Islet precursor cell (in vitro differentiated cells): ENCODE results near the gene EMP1.

Experiments
- DNase-seq: peaks from one replicate; pipeline ENCODE4 v3.0.0-alpha.2; 2018

Gene EMP1, protein sequence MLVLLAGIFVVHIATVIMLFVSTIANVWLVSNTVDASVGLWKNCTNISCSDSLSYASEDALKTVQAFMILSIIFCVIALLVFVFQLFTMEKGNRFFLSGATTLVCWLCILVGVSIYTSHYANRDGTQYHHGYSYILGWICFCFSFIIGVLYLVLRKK

DNA sequence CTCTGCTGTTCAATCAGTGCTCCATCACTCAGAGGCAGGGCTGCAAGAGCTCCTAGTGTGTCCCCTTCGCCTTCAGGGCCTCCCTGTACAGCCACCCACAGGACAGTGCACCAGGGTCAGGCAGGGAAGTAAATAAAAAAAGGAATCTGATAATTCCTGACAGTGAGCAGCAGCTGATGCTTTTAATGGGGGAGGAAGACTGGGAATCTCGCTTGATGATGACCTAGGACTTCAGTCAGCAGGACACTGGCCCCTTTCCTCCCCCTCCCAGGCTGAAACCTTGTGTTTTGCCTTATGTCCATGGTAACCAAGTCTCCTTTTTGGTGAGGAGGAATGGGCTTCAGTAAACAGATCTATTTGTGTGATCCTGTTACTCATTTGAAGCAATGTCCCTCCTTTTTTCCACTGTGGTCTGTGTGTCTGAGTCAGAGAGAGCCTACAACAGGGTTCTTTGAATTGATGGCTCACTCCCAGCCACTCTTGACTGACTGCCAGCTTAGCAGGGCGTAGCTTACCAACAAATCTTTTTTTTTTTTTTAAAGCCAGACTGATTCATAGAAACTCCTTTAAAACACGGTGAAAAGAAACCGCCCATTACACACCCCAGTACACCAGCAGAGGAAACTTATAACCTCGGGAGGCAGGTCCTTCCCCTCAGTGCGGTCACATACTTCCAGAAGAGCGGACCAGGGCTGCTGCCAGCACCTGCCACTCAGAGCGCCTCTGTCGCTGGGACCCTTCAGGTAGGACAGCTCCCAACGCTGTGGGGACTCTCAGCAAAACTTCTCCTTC is at the start of gene EMP1:
TSS of gene EMP1 (plus strand) at position 597 of the 792 bp plus-strand sequence. CDS start 14,785 bp downstream, outside the sequence.
- peak; percentile 95 for DNase-seq

DNA sequence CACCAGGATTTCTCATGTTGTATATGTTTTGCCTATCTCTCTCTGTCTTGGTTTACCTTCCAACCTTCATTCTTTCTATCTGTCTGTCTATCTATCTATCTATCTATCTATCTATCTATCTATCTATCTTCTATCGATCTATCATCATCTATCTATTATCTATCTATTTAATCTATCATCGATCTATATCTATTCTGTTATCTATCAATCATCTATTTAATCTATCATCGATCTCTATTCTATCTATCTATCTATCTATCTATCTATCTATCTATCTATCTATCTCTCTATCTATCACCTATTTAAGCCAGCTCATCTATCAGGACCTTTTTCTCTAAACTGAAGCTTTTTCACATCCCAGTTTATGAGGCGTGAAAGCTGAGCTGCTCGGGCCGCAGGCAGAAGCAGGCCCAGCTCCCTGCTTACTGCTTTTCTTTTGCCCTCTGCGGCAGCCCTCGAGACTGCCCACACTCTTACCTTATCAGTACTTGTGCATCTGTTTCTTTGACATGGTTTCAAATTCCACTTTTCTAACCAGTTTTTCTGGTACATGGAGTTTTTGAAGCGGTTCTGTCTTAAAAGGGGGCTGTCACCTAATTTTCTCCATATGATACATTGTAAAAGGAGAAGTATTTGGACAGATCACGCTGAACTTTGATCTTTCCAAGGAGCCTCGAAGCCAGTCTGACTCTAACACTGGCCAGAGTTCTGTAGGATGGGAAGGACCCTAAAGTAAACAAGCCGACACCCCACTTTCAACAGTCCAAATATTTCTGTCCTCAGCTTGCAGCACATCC is 48.6 kb upstream of the EMP1 start:
- peak; percentile 78 for DNase-seq

DNA sequence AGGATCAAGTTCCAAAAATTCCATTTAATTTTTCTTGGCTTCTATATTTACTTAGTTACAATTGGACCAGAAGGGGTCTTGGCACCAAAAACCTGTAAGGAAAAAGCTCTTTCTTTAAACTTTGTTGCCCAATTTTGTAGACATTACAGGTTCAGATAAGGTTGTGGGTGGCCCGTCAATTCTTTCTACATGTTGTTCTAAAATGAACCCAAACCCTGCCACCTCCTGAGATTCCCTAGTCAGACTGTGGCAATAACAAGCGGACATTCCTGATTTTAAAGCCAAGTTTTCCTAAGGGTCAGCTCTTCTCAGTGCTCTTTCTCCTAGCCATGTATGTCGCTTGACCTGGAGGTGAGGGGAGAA is 48.1 kb upstream of the EMP1 start:
- no peak for DNase-seq

DNA sequence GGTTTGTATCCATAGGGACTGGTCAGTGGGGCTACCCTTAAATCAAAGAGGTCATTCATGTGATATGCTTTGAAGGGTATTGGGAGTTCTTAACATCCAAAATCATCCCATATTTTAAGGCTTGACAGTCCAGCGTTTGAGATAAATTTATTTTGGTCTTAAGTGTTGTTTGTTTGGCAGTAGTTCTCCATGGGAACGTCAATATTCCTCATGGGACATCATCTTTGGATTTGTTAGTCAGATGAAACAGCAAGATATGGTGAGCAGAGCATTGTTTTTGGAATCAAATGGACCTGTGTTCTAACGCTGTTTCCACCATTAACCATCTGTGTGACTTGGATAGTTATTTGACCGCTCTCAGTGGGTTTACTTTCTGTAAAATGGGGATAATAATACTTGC is 47.1 kb upstream of the EMP1 start:
- no peak for DNase-seq

DNA sequence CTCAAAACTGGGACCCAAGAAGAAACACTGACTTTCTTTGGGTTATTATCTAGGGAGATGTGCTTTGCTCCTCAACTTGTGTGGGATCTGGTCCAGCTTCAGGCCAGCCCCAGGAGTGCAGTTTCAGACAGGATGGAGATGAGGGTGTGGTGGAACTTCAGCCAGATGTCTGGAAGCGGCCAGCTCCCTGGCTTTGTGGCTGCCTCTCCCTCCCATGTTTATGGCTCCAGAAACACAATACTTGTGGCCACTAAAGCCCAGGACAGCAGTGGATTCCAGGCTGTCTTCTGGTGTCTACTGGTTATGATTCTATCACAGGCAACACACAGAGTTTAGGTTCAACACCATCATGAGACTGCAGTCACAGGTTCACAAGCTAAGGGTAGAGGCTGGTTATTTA is 44.2 kb upstream of the EMP1 start:
- no peak for DNase-seq

DNA sequence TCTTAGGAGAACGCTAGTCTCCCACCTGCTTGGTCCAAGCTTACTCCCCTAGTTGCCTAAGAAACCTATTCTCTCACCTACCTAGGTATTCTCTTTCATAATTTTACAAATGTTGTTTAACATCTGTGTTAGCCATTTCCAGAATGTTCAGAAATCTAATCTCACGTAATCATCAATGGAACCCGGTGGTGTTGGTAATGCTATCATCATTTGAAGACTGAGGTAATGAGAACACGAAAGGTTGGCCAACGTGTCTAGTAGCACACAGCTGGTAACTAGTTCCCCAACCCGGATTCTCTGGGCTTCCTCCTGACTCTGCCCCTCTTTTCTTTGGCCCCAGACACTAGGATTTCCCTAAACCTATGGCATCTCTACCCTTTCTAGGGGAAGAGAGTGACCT is 43.8 kb upstream of the EMP1 start:
- DNase-seq: no peak

DNA sequence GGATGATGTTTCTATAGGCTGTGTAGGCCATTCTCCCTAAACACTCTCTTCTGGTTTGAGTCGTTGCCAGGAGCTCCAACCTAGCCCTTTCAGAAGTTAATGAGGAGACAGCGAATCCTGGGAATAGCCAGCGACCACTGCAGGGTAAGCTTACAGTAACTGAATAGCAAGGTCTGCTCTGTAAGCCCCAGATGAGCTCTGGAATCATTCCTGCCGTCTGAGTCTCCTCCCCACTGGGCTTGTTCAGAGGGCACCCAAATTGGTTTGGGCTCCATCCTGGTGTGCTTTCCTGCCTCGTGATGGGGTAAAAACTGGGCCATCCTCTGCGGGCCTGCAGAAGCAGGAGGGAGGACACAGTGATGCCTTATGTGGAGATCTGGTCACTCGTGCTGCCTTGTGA is 43.3 kb upstream of the EMP1 start:
- DNase-seq: no peak

DNA sequence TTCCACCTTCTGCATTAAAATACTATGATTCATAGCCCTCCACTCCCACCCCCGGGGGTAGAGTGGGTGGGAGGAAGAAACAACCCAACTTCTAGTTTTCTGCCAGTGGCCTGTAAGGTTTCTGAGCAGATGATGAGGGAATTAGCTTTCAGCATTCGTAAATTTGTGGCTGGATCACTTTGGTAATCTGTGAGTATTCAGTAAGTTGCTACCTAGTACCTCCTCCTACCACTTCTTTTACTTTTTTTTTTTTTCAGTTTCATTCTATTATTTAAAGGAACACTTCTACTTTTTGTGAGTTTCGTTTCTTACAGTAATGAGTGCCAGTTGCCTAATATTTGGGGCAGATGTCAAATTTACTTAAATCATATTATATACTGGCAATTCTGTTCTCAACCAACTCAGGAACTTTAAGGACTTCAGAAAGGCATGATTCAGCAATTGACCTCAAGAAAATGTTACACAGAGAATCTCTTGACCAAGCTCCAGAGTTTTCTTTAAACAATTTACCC is 42.4 kb upstream of the EMP1 start:
- no peak for DNase-seq

DNA sequence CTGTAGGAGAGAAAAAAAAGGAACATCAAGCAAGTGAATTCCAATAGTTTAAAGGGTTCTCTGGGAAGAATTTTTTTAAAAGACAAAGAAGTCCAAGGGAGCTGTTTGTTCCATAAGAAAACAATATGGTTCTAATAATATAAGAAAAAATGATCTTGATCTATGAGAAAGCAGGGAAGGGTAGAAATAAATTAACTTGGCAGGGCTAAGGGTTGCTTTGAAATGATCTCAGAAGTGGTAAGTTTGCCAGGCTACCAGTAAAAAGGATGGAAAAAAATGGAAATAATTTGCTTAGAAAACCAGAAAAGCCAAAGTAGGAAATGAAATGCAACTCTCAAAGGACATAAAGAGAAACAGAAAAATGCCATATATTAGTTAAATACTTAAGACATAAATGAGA is 41.7 kb upstream of the EMP1 start:
- DNase-seq: no peak

DNA sequence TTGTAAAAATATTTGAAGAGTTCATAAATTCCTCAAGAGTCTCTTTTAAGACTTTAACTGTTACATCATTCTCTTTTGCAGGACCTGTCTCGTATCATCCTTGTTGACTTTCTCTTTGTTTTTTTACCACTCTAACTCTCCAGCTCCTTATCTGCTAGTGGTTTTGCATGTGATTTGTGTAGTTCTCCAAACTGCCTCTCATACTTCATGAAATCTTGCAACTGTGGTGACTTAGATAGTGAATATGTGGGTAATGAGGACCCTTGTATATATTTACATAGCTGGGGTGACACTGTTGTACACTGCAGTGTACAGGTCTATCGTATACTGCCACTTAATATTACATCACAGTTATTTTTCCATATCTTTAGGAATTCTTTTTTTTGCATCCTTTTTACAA is 40.2 kb upstream of the EMP1 start:
- no peak for DNase-seq

DNA sequence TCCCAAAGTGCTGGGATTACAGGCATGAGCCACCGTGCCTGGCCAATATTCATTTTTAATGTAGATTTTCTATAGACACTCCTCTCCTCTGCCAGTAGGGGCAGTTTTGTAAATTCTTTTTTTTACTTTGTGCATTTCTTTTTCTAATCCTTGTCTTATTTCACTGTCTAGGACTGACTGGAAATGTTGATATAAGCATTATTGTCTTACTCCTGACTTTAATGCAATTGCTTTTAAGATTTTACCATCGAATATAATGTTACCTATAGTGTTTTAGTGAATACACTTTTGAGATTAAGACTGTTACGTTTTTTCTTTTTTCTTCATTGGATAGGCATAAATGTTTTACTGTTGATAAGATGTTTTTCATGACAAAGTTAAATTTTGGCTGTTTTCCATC is 35.4 kb upstream of the EMP1 start:
- no peak for DNase-seq

DNA sequence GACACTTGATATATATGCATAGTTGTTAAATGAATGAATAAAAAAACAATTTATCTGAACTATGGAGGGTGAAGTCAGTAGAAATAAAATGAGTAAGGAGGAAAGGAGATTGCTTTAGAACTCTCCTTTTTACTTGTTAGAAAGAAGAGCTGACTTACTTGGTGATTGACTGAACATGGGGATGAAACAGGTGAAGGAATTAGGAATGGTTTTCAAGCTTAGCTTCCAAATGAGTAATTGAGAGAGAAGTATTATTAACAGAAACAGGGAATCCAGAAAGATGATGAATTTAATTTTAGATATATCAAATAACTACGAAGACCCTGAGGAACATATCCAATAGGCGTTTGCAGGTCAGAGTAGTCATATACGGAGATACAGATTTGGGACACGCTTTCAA is 33.6 kb upstream of the EMP1 start:
- no peak for DNase-seq

DNA sequence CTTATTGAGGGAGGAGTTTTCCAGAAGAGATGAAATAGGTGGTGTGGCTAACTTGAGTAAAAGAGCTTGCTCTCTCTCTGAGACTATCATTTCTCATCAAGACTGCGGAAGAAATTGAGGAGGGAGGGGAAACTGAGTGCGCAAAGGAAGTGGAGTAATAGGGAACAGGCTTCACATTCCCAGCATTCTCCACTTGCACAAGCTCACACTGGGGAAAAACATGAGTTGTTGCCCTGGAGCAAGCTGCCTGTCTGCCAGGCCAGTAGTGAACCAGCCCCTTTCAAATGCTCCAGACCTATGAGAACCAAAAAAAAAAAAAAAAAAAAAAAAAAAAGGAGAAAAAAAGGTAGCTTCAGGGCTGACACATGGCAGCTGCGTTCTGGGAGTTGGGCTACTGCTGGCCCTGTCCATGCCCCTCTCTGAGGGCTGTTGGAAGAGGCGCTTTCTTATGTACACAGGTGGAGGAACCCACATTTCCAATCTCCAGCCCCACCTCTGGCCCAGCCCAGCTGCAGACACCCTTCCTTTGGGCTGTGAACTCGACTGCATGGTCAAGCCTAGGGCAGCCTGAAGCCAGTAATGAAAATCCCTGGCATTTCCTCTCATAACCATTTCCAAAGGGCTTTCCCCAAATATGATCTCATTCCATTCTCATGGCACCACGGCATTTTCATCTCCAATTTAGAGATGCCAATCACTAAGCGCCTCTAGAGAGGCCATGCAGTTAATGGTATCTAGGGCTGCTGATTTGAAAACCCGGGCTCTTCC is 32.5 kb upstream of the EMP1 start:
- peak; percentile 94 for DNase-seq

DNA sequence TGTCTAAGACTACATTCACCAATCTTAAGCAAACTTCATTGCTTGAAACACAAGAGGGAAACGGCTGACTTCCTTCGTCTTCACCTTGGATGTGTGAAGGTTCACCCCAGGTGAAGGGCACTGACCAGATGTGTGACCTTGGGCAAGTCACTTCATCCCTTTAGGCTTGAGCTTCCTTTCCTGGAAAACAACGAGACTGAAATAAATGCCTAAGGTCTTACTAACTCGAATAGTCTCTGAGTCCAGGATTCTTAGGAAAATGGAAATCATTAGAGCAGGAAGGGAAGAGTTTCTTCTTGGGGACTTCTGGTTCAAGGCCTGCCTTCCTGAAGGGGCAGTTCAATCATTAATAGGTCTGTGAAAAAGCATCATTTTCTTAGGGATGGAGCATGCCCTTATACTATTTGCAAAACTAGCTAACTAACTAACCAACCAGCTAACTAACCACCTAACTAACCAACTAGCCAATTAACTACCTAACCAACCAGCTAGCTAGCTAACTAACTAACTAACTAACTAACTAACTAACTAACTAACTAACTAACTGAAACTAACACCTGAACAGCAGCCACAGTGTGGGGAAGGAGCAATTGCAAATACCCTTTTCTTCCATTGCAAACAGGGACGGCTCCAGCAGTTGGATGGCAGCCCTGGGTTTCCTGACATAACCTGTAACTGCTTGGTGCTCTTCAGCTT is 31.5 kb upstream of the EMP1 start:
- peak; percentile 38 for DNase-seq

DNA sequence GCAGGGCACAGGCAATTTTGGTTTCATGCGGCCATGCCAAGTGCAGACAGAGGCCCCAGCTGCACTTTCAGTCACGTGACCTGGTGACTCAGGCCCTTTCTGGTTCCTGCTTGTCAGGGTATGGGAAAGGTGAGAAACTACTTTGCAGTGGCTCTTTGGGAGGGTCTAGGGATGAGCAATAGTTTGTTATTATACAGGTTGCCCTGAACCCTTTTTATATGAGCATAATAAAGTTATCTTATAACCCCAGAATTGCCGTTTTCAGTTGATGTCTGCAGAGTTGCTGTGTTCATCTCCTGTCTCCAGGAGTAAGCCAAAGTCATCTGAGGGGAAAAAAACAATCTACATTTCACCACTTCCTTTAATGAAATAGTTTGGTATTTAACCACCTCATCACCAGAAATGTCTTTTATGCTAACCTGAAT is 30.9 kb upstream of the EMP1 start:
- peak; percentile 94 for DNase-seq

DNA sequence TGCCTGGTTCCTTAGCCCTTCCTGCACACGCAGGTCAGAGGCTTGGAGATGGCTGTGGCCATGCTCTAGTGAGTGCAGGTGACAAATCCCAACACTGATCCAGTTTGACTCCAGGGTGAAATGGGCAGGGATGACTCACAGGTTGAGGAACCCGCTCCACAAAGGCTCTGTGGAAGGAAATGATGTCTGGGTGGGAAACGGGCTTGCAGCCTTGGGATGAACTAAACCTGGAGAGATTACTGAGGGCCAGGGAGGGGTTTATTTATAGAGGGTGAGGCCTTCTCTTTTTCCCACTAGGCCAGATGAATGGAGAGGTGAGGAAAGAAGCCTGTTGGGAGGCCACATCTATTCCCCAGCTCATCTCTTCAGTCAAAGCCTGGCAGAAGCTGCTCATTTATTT is 29.3 kb upstream of the EMP1 start:
- peak; percentile 95 for DNase-seq

DNA sequence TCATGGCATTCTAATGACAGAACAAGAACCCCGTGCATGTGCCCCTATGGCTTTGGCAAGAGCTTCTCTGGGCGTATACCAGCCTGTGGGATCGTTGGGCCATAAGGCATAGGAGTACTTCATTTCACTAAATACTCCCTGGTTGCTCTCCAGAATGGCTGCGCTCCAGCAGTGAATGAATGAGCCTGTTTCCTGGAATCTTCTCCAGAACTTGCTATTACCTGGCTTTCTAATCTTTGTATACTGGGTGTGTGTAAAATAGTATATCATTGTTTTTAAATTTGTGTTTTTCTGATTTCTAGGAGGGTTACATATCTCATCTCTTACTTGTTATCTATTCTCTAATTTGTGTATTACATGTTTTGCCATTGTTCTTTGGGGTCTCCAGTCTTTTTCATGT is 28.6 kb upstream of the EMP1 start:
- no peak for DNase-seq

DNA sequence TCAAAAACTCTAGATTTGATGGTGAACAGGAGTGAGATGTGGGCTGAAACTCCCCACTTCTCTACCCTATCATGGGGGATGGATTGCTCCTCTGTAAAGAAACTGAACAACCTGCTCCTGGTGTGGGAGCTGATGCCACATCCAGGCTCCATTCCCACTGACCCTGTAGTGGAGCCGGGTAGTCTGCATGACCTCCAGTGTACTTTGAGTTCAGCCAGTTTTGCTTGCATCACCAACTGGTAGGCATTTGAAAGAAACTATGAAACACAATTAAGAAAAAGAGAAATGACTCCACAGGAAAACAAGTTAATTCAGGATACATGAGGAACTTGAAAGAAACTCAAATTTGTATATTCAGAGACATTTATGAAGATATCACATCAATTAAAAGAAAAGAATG is 27.3 kb upstream of the EMP1 start:
- DNase-seq: peak; percentile 38

DNA sequence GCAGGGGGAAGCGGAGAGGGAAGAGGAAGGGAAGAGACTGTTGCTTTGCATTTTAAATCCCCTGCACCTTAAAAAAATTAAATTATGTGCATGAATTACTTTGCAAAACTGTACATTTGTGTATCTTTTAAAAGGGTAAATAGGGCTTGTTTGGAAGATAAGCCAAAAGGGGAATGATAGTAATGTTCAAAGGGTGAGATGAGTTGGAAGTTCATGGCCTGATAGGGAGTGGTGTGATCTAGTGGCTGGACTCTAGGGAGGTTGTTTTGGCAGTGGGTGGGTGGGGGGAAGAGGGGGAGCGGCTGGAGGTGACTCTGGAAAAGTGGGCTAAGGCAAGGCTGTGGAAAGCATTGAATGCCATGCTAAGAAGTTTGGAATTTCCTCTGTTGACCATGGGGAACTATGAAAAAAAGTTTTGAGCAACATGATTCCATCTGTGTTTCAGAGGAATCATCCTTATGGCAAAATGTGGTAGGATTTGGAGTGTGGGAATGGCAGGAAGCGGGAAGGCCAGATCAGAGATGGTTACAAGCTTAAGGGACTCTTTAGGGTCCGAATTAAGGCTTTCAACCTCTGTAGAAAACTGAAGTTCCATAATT is 25.5 kb upstream of the EMP1 start:
- DNase-seq: peak; percentile 38

DNA sequence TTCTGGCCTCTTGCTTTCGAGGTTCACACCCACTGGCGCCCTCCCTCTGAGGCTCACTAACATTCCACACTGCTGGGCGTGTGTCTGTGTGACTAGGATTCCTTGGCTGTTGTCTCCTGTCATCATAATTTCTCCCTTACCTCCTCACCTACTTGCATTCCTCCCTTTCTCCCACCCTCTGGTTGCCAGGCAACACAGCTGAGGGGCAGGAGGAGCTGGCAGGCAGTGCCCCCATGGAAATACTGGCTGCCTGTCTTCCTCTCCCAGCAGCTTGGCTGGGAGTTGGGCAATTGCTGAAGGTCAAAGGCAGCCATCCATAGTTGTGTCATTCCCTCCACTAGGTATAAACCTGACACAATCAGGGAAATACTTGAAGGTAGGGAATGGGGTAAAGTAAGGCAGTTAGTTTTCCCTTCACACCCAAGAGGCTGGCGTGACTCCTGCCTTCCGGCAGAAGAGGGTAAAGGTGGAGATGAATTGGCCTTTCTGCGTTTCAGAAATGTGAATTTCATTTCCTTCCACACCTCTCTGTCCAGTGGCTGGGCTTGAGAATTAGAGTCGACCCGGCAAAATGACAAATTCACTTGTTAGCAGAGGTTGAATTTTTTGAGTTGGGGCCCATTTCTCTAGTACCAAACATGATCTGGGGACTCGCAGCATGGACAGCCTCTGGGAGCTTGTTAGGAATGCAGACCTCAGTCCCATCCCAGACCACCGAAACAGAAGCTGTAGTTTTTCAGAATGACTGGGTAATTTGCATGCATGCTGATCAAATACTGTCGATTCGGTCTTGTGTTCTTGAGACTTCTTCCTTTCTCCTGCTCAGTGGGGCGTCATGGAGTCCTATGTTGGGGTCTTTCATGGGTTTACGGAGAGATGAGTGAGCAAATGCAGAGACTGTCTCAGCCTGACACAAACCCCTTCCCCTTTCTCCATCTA is 24.3 kb upstream of the EMP1 start:
- peak; percentile 97 for DNase-seq
